H4 (cell line): ENCODE data around the gene CLC. TPM values are rescaled to one million over a fixed set of nuclear protein-coding genes. Genes with fewer than 3 reads are reported as not detected.
"Not testable (repeated sequence)": the region's sequence is repeated elsewhere in the genome, so short reads cannot be mapped to it uniquely, and the experiment has no call there.

Experiments
- DNase-seq: peaks from one replicate; pipeline ENCODE4 v3.0.0-alpha.2; 2015; ENCODE audit warnings: low spot score
- total RNA-seq: library from RNA; depleted of rRNA; stranded (reverse); fragments of >200 nt; shearing (Covaris generic); gene quantifications from 2 replicates; pipeline ENCODE4 v1.2.3, GENCODE V29; 2014; rRNA removed

Gene CLC
- total RNA-seq, result 0.37 TPM in 1 of 2 replicates, not detected in the other

DNA sequence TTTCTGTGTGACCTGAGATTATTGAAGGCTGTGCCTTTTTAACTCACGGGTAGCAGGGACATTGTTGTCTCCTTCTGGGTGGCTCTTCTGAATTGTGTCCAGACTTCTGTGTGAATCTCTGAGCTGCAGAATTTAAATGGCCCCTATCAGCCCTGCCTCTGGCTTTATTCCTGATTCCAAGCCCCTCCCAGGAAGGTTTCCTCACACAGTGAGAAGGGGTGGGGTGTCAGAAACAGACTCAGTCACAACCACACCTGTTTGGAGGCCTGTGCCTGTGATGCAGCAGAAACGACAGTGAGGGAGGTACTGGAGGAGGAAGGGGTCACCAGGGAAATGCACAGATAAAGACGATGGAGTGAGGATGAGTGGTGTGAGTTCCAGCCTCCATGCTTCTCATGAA, at the start of gene CLC:
Gene CLC, minus strand, starts transcription at position 139 of the 400 bp plus-strand sequence. Its CDS starts 77 bp downstream, at position 62.
- no peak for DNase-seq

DNA sequence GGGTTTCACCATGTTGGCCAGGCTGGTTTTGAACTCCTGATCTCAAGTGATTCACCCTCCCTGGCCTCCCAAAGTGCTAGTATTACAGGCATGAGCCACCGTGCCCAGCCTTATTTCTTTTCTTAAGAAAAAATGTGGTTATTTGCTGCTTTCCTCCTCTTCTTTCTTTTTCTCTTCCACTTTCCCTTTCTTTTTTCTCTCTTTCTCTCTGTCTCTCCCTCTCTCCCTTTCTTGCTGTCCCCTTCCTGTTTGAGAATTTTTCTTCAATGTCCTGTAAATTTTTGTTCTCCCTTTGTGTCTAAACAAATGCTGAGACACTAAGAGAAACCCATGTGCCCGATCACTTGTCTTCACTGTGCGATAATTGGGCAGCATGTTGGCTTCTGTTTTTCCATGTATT, 43.1 kb upstream of the CLC start:
- no peak for DNase-seq

DNA sequence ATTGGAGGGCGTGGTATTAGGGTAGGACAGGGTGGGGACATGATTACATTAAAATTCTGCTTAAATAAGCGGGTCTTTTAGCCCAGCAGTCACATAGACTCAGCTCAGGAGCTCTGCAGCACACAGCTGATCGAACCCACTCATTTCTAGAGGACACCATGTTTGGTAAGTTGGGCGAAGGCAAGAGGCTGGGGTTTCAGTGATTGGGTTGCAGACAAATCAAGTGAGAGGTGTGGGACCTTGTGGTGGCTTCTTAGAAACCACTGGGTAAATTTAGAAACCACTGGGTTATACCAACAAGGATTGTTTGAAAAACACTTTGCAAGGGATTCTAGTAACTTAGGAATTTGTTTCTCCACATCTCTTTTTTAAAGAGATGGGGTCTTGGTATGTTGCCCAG, 40.9 kb upstream of the CLC start, which contains the start of gene LEUTX:
Gene LEUTX, plus strand, starts transcription at position 92 of the 400 bp plus-strand sequence. Its CDS starts 67 bp downstream, at position 159.
- DNase-seq, result no peak

DNA sequence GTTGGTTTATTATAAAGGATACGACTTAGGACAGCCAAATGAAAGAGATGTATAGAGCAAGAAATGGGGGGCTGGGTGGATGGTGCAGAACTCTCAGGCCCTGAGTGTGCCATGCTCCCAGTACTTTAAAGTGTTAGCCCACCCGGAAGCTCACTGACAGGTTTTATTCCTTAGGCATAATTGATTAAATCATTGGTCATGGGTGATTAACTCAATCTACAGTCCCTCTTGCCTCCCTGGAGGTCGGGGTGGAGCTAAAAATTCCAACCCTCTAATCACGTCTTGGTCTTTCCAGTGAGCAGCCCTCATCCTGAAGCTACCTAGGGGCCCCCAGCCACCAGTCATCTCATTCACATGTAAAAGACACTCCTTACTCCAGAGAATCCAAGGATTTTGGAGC, 31.0 kb upstream of the CLC start:
- DNase-seq, result no peak

DNA sequence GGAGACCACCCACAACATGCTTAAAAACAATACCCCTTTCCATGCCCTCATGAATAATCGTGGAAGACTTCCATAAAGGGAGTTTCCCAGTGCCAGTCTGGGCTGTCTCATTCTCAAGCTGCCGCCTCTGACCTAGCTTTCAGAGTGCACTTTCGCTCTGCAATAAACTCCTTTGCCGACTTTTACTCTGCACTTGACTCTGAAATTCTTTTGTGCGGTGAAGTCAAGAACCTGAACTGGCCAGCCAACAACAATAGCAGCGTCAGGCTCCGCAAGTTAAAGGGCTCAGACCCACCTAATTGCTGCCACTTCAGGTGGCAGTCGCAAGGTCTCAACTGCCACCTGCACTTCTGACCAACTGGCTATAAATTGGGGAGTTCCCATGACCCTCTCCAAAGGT, 30.5 kb upstream of the CLC start:
- no peak for DNase-seq

DNA sequence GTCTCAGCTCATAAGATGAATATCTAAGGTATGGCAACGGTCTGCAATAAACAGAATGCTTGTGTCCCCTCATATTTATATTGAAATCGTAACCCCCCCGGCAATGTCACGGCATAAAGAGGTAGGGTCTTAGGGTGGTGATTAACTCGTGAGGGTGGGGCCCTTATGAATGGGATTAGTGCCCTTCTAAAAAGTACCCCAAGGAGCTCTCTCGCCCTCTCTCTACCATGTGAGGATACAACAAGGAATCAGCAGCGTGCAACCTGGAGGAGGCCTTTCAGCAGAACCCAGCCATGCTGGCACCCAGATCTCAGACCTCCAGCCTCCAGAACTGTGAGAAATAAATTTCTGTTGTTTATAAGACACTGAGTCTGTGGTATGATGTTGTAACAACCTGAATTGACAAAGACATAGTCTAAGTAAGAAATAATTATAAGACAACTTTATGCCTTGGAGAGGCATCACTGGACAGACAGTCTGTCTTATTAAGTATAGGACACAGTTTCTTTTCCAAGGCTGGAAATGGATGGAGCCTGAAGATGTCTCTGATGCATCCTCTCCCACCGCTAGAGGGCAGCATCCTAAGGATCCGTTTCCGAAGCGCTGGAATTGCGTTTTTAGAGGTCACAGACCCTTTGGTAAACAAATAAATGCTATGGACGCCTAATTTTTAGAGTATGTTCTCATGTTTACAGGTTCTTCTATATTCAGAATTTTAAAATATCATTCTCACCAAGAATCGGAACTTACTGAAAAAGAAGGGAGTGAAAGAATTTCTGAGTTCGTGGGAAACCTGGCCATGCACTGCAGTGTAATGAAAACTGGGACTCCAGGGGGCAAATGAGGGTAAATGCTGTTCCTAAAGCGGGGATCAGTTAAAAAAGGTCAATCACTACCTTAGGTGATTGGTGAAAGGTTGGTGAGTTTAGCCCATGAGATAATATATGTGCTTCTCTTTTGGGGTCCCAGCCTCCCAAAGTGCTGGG, 27.6 kb upstream of the CLC start:
- DNase-seq, result peak; percentile 29

DNA sequence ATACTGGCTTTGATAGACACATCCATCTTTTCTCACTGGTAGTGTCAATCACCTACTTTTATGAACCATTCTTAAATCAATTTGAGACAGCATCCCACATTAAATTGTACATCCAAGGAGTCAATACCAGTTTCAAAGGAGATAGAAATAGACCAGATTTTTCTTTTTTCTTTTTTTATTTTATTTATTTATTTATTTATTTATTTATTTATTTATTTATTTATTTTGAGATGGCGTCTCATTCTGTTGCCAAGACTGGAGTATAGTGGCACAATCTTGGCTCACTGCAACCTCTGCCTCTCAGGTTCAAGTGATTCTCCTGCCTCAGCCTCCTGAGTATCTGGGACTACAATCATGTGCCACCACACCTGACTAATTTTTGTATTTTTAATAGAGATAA, 24.0 kb upstream of the CLC start:
- DNase-seq, result not testable (repeated sequence)

DNA sequence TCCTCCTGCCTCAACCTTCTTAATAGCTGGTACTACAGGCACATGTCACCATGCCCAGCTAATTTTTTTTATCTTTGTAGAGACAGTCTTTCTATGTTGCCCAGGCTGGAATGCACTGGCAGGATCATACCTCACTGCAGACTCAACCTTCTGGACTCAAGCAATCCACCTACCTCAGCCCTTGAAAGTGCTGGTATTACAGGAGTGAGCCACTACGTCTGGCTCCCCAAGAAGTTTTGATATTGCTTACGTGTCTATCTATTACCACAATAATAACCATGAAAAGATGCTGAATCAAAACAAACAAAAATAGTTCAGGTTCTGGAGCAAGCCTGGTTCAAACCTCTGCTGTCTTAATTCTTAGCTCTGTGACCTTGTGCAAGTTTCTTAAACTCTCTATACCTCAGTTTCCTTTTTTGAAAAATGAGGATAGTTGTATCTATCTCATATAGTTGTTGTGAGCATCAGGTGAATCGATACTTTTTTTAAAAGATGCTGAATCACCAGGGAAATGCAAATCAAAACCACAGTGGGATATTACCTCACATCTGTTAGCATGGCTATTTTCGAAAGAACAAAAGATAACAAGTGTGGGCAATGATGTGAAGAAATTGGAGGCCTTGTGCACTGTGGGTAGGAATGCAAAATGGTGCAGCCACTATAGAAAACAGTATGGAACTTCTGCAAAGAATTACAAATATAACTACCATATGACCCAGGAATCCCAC, 21.8 kb upstream of the CLC start:
- DNase-seq, result no peak

DNA sequence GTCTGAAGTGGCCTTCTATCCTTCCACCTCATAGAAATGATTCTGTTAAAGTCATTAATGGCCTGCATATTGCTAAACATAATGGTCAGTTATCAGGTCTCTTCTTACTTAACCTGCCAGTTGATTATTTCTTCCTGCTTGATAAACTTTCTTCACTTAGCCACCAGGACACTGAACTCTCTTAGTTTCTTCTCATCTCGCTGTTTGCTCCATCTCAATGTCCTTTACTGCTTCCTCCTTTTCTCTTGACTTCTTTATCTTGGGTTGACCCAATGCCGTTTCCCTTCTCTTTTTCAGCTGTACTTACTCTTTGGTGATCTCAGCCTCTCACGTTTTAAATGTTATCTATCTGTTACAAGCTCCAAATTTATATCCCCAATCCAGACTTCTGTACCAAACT, 17.1 kb upstream of the CLC start:
- DNase-seq, result no peak

DNA sequence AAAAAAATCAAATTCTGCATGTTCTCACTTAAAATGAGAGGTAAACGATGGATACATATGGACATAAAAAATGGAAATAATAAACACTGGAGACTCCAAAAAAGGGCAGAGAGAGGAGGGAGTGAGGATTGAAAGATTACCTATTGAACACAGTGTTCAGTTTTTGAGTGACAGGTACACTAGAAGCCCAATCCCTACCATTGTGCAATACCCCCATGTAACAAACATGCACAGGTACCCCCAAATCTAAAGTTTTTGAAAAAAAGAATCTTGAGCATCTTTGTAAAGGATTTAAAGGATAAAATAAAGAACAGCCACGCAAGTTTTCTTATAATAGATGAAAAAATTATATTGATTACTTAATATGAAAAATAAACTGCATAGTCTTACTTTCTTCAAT, 16.7 kb upstream of the CLC start:
- DNase-seq, result no peak

DNA sequence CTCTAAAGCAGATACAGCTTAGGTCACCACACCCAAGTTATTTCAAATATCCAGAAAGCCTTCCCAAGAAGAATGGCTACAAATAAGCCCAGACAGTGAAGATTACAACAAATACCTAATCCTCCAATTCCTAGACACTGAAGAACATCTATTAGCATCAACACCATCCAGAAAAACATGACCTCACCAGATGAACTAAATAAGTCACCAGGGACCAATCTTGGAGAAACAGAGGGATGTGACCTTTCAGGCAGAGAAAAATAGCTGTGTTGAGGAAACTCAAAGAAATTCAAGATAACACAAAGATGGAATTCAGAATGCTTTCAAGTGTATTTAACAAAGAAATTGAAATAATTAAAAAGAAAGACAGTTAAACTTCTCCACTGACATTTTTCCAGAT, 15.0 kb upstream of the CLC start:
- no peak for DNase-seq

DNA sequence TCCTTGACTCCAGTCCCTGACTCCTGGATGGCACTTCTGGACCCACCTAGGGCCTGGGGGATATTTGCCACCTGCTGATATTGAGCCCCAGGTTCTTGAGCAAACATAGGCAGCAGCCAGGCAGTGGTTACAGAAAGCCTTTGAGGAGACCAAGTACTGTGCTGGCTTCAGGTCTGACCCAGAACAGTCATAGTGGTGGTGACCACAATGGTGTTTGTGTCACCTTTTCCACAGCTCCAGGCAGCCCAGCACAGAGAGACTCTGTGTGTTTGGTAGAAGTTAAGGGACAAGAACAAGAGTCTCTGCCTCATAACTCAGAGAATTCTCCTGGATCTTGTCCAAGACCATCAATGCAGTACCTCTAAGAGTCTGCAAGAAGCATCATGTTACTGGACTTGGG, 14.6 kb upstream of the CLC start:
- DNase-seq, result no peak

DNA sequence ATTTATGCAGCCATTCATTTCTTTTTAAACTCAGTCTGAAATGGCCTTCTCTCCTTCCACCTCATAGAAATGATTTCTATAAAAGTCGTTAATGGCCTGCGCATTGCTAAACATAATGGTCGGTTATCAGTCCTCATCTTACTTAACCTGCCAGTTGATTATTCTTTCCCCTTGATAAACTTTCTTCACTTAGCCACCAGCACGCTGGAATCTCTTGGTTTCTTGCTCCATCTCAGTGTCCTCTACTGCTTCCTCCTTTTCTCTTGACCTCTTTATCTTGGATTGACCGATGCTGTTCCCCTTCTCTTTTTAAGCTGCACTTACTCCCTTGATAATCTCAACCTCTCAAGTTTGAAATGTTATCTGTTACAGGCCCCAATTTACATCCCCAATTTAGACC, 12.2 kb upstream of the CLC start:
- no peak for DNase-seq

DNA sequence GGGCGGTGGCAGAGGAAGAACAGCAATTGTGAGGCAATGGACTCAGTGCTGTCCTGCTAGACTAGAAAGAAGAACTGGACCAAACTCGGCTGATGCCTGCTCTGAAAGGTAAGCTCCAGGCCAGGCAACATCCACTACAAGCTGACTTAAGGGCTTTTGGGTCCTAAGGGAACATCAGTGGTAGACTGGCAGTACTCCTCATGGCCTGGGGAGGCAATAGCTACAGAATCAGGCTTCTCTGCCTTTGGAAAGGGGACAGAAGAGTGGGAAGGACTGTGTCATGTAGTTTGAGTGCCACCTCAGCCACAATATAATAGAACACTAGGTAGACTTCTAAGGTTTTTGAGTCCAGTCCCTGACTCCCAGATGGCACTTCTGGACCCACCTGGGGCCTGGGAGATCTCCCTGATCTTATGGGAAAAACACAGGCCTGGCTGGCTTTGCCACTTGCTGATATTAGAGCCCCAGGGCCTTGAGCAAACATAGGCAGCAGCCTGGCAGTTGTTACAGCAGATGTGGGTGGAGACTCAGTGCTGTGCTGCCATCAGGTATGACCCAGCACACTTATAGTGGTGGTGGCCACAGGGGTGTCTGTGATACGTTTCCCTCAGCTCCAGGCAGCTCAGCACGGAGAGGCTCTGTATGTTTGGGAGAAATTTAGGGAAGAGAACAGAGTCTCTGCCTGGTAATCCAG, 9.2 kb upstream of the CLC start:
- no peak for DNase-seq

DNA sequence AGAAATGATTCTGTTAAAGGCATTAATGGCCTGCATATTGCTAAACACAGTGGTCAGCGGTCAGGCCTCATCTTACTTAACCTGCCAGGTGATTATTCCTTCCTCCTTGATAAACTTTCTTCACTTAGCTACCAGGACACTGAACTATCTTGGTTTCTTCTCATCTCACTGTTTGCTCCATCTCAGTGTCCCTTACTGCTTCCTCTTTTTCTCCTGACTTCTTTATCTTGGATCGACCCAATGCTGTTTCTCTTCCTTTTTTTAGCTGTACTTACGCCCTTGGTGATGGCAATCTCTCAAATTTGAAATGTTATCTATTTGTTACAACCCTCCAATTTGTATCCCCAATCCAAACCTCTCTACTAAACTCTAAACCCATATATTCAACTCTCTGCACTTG, 7.8 kb upstream of the CLC start:
- DNase-seq, result no peak

DNA sequence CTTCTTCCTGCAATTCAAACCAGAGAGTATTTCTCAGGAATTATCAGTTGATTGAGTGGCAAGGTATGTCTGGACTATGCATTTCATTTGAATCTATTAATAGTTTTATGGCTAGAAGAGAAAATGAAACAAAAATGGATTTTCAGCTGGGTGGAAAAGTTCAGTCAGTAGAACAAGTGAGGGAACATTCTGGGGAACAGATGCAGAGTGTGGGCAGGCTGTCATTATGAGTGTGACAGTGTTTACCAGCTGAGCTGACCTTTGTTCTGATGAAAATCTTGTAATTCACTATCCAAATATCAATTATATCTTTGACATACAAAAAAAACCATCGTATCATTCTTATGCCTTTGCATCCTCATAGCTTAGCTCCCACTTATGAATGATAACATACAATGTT, 2.6 kb upstream of the CLC start:
- DNase-seq, result no peak

DNA sequence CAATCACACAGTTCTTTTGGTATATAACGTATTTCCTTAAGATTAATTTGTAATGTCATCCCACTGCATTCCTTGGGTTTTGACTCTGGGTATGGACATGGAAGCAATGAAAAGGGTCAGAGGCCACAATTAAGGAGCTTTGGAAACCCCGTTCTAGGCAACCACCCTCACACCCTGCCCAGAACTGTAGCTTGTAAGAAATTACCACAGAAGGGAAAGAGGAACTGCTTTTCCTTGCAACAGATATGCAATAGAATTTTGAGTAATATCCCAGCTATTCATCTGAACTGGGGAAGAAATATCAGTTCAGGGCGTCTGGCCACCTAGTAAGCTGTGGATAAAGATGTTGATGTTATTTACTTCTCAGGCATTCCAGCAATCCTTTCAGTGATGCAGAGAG, 985 bp upstream of the CLC start:
- DNase-seq, result no peak

DNA sequence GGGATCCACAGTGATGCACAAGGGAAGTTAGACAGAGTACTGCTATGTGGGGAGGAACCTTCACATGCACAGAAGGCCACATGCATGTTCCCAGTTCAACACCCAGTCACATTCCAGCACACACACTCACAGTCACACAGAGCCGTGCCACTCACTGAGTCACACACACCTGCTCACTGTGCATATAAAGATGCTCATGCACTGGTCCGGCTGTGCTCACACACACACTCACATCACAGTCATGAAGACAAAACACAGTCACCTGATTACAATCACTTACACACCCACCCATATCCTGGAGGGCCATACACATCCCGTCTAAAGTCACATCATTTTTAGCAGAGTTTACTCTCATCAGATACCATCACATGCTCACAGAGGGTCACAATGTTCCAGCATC, 478 bp downstream of the CLC start:
- DNase-seq, result no peak

DNA sequence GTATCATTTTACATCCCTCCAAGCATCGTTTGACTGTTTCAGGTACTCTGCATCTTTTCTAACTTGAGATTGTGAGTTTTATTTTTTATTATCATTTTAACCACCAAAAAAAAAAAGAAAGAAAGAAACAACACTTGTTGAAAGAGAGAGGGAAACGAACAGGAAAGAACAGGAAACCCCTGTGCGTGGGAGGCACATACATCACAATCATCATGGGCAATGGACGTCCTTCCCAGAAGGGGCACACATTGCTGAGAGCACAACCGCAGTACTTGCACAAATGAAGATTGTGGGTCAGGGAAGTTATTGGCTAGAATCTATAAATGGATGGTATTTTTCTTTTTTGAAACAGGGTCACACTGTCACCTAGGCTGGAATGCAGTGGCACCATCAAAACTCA, 1.7 kb downstream of the CLC start:
- no peak for DNase-seq

DNA sequence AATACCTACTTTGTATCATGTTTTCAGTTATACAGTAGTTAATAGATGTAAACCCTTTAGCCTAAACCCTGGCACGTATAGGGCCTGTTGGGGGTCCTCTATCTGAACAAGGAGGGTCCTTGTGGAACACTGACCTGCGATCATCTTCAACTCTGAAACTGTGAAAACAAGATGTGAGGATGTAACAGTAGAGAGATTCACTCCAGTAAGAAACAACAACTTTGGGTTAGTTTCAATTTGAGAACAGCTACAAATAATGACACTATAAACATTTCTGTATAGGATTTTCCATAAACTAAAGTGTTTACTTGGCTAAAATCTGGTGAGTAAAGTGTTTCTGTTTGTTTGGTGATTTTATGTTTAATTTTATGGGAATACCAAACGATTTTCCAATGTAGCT, 2.1 kb downstream of the CLC start:
- no peak for DNase-seq

DNA sequence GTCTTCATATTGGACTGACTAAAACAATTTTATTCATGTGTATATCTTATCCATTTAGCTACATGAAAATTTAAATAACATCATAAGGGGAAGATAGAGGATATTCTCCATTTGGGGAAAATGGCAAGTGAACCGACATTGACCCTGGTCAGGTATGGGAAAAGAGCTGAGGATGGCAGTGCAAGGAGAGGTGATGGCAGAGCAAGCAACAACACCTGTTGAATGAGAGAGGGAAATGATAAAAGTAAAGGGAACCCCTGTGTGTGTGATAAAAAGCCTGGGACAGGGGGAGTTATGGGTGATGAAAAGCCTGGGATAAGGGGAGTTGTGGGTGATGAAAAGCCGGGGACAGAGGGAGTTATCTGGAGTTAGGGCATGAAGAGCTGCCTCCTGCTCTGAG, 4.0 kb downstream of the CLC start:
- no peak for DNase-seq

DNA sequence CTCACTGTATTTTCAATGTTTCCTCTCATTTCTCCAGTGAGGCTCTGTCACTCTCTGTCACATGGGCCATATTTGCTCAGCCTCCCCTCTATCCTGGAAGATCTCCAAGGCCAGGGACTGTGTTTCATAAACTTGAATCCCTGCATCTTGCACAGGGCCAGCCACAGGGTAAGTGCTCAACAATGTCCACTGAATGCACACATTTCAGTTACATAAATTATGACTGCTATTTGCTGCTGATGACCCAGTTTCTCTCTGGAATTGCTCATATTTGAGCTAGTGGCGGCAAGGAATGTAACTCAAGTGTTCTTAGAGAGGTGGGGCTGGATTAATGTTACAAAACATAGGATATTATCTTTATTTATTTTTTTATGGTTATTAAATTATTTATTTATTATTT, 6.1 kb downstream of the CLC start:
- no peak for DNase-seq
